Activated effector memory CD4-positive, alpha-beta T cell treated with anti-CD3 and anti-CD28 coated beads, Interleukin-2, amount 50 U/mL, for 16 hours (primary cell): Measurements from ENCODE around the gene NAV1.
"Not testable (repeated sequence)": the region's sequence is repeated elsewhere in the genome, so short reads cannot be mapped to it uniquely, and the experiment has no call there.

Experiments
- DNase-seq: peaks from one replicate; pipeline ENCODE4 v3.0.0-alpha.2; 2020

NAV1 gene

GRCh38 chr1:201504799-201505502 lies 34.0 kb upstream of the NAV1 start:
- no peak for DNase-seq

GRCh38 chr1:201505503-201505890 lies 33.4 kb upstream of the NAV1 start:
- DNase-seq: no peak

DNA sequence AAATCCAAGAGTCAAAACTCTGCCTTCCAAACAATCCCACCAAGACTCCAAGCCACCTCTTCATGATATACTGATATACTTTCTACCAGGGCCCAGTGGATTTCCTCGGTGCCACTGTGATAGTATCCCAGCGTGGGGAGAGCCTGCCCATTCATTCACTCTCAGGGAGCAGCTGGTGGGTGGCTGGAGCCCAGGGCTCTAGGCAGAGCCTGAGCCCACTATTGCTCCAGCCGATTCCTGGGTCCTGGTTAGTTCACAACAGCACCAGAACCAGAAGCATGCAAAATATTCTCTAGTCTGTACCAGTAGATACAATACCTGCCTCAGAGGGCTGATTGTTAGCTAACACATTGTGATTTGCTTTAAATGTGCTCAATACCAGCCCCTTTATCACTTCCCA lies 32.8 kb upstream of the NAV1 start:
- DNase-seq: no peak

DNA sequence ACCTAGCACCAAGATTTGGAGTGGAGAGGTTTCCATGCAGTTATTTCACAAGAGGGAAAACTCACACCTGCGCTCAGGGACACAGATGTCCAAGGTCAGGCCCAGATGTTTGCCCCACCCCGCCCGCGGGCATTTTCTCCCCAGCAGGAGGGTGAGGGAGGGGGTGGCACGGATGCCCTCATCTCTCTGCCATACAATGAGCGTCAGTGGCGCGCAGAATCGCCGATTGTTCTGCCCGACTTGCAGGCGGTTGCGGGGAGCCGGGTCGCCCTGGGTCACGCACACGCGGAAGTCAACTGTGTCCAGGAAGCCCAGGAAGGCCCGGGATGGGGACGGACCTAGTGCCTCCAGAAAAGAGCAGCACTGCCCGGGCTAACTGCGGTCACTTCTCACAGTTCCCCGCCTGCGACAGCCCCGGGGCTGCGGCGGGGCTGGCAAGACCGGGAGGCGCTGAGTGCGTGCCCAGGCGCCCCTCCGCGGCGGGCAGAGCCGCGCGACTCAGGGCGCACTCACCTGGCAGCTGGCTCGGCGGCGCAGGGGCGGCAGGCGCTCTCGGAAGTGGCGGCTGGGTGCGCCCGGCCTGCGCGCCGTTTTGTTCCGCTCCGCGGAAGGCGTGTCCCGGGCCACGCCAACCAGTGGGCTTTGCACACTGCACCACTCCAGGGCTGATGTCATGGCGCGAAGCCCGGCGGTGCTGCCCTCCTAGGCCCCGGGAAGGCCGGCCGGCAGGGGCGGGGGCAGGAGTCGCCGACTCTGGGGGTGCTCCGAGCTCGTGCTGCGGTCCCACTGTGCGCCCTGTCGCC lies 32.2 kb upstream of the NAV1 start, which contains the start of gene CSRP1:
Gene CSRP1, minus strand, starts transcription at position 567 of the 803 bp plus-strand sequence. CDS start 10,820 bp downstream, outside the sequence.
- peak; percentile 93 for DNase-seq

DNA sequence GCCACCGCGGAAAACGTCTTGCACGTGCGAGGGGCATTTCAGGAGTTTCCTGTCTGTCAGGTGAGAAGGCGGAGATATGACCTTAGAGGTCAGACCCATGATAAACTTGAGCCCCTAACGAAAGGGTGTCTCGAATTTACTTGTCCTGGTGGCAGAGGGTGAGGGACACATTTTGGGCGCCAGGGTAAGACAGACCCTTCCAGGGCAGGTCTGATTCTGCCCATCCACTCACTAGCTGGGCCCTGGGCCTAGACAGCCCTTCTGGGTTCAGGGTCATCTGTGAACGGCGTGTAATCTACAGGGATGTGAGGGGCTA lies 31.6 kb upstream of the NAV1 start:
- no peak for DNase-seq

DNA sequence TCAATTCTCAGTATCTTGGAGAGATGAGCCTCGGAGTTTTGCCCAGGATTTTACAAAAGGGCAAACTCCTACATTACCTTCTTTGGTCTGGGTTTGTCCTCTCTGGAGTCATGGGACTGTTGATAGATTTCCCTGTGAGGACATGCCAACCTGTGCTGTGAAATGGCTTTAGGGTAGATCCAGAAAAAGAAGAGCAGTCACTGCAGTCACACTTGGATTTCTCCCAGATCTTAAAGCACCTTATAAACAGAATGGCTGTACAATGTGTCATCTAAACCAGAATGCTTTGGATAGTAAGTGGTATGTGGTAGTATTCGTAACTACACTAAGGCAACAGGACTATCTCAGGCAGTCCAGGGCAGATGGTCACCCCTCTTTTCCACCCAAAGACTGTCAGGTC lies 30.1 kb upstream of the NAV1 start:
- DNase-seq: no peak

GRCh38 chr1:201509601-201510374 lies 29.1 kb upstream of the NAV1 start:
- no peak for DNase-seq

DNA sequence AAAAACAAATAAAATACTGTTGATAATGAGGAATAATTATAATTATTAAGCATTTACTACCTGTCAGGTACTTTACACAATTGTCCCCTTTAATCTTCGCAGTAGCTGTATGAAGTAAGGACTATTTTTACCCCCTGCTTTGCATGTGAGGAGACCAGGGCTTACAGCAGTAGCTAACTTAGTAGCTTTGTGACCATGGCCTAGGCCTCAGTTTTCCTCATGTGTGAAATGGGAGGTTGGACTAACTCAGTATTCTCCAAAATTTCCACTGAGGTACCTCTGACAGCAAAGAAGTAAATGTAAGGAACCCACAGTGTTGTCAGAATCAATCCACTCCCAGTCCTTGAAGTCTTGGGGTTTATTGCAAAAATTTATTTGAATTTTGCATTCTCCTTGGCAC lies 28.2 kb upstream of the NAV1 start:
- DNase-seq: no peak

DNA sequence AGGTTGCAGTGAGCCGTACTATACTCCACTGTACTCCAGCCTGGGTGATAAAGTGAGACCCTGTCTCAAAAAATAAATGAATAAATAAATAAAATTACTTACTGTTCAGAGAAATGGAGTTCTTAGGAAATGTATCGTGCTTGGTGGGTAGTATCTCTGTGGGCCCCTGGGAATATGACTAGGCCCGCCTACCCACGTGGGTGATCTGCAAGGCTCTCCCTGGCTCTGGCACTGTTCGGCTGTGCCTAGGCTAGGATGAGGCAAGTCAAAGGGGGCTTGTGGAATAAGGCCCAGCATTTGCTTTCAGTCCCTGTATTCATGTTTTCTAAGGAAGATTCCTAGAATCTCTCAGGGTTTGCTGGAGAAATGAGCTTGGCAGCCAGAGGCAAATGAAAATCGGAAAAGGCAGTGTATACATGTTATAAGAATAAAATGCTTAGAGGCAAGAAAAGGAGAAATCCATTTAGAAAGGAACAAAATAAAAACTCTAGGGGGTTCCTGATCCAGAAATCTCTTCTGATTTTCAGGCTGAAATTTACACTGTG lies 27.5 kb upstream of the NAV1 start:
- DNase-seq: no peak

GRCh38 chr1:201511941-201512539 lies 26.9 kb upstream of the NAV1 start:
- no peak for DNase-seq

- DNase-seq: no peak
These were observed 25.3 kb upstream of the NAV1 start for GRCh38 chr1:201513498-201514243.

DNA sequence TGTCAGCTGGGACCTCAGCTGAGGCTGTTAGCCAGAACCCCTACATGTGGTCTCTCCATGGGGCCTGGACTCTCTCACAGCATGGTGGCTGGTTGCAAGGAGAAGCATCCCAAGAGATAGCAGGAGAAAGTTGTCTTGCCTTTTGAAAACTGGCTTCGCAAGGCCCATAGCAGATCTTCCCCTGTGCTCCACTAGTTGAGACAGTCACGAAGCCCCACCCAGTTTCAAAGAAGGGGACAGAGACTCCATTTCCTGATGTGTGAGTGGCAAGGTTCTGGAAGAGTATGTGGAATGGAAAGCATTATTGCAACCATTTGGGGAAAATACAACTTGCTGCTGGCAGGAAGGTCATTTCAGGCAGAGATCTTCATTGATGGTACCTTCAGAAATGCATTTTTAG lies 24.5 kb upstream of the NAV1 start:
- no peak for DNase-seq

DNA sequence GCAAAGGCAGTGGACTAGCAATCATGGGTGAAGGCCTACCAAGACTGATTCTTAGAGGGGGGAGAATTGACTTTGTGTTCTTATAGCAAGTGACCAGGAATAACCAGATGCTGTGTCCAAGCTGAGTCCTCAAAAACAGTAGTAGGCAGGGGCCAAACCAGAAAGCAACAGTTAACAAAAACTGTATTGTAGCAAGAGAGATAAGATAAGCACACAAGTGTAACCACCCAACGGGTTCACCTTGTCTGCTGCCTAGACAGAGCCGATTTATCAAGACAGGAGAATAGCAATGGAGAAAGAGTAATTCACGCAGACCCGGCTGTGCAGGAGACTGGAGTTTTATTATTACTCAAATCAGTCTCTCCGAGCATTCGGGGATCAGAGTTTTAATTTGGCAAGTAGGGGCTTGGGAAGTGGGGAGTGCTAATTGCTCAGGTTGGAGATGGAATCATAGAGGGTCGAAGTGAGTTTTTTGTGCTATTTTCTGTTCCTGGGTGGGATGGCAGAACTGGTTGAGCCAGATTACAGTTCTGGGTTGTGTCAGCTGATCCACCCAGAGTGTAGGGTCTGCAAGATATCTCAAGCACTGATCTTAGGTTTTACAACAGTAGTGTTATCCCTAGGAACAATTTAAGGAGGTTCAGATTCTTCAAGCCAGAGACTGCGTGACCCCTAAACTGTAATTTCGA lies 23.7 kb upstream of the NAV1 start:
- DNase-seq: no peak

DNA sequence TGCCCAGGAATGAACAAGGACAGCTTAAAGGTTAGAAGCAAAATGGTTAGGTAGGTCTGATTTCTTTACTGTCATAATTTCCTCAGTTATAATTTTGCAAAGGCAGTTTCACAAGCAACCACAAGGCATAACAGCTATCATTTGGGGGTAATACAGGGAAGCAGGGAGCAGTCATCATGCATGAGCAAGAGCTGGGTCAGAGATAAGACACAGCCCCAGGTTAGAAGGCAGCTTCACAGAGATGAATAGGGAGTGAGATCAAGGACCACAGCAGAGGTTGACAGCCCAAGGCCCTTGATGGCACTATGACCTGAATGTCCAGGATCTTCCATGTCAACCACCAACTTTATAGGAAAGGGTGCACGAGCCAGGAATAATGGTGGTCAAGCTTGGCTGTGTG lies 23.0 kb upstream of the NAV1 start:
- no peak for DNase-seq

- DNase-seq: no peak
These were observed 22.3 kb upstream of the NAV1 start for GRCh38 chr1:201516511-201517127.

DNA sequence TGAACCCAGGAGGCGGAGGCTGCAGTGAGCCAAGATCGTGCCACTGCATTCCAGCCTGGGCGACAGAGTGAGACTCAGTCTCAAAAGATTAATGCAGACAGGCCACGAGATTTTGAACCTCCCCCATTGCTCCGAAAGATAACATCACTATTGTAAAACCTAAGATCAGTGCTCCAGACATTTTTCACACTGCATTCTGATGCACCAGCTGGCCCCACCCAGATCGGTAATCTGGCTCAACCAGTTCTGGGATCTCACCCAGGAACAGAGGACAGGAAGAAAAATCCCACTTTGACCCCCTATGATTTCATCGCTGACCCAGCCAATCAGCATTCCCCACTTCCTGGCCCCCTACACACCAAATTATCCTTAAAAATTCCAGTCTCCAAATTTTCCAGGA lies 21.3 kb upstream of the NAV1 start:
- no peak for DNase-seq

DNA sequence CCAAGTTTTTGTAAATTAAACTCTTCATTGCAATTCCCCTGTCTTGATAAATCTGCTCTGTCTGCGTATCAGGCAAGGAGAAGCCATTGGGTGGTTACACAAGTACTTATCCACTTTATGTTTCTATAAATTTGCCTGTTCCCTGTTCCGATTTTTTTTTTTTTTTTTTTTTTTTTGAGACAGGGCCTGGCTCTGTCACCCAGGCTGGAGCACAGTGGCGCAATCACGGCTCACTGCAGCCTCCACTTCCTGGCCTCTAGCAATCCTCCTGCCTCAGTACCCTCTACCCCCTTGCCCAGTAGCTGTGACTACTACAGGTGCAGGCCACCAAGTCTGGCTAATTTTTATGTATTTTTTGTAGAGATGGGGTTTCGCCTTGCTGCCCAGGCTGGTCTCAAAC lies 20.9 kb upstream of the NAV1 start:
- no peak for DNase-seq

- not testable (repeated sequence) for DNase-seq
These were observed 18.8 kb upstream of the NAV1 start for GRCh38 chr1:201520046-201520575.

DNA sequence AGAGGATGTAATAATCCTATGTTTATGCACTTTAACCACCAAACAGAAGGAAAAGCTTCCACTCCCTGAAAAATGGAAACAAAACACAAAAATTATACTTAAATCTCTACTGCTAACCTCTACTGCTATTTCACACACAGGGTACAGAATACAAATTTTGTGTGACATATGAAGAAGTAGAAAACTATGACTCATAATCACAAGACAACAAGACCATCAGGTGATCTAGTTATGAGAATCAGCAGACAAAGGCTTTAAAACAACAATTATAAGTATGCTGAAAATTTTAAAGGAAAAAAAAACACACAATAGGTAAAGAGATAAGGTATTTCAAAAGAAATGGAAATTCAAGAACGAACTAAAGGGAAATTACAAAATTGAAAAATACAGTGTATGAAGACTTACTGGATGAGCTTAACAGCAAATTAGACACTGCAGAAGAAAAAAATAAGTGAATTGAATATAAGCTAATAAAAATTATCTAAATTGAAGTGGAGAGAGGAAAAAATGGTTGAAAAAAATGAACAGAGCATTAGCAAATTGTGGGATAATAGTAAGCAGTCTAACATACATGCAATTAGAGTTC lies 13.6 kb upstream of the NAV1 start:
- DNase-seq: no peak

GRCh38 chr1:201527879-201528278 lies 11.0 kb upstream of the NAV1 start:
- no peak for DNase-seq
